Vagina (tissue), 2 donors: Measurements from ENCODE around the gene ARMH1.

Source experiments
- POLR2A ChIP-seq, 2 donors: fragments of 450-650 bp; IDR thresholded peaks; one replicate each; pipeline ENCODE4 v1.6.1; 2017; ENCODE audit warnings: antibody characterized with exemption in 2 of 2, mild to moderate bottlenecking in 2 of 2, moderate library complexity in 2 of 2
- POLR2AphosphoS5 ChIP-seq, 2 donors: sonication (generic); formaldehyde crosslinking; IDR thresholded peaks; one replicate each; pipeline ENCODE4 v1.9.0; 2017; ENCODE audit warnings: antibody characterized with exemption in 2 of 2, mild to moderate bottlenecking in 2 of 2, low read depth in 1 of 2; ENCODE audit not compliant: insufficient read depth in 1 of 2
- TF ChIP-seq, protein P1 (sequence below), 3 experiments: fragments of 450-650 bp in 2 of 3; fragments of 200-600 bp in 1 of 3; sonication (generic) in 1 of 3; IDR thresholded peaks; one replicate each; pipeline ENCODE4 v1.5.1; 2017 to 2019; ENCODE audit warnings: antibody characterized with exemption in 3 of 3, mild to moderate bottlenecking in 2 of 3, moderate library complexity in 2 of 3

DNA sequence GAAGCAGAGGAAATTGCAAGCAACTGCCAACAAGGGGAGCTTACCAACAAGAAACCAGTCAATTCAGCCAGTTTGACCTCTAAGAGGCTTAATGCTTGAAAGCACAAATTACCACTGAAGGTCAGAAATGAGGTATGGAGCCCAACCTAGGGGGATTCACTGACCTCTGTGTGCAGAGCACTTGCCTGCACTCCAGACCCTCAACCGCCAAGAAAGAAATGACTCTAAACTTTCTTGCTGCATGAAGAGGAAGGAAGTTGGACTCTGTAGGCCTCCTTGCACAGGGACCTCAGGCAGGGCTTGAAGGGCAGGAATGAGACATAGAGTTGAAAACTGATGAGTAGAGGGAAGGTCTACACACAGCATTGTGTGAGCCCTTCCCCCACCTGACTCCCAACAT is 10.0 kb downstream of the ARMH1 start:
- TF ChIP-seq, protein P1, sequence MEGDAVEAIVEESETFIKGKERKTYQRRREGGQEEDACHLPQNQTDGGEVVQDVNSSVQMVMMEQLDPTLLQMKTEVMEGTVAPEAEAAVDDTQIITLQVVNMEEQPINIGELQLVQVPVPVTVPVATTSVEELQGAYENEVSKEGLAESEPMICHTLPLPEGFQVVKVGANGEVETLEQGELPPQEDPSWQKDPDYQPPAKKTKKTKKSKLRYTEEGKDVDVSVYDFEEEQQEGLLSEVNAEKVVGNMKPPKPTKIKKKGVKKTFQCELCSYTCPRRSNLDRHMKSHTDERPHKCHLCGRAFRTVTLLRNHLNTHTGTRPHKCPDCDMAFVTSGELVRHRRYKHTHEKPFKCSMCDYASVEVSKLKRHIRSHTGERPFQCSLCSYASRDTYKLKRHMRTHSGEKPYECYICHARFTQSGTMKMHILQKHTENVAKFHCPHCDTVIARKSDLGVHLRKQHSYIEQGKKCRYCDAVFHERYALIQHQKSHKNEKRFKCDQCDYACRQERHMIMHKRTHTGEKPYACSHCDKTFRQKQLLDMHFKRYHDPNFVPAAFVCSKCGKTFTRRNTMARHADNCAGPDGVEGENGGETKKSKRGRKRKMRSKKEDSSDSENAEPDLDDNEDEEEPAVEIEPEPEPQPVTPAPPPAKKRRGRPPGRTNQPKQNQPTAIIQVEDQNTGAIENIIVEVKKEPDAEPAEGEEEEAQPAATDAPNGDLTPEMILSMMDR (IDR thresholded peaks at IDR 0.05): no peak
- TF ChIP-seq POLR2A (IDR thresholded peaks at IDR 0.05) (no peak), POLR2AphosphoS5 (IDR thresholded peaks at IDR 0.05; ENCODE audit: insufficient read depth in 1 of 2, low read depth in 1 of 2) (no peak)
